GM12878 (cell line): ENCODE results near the gene AGPAT2. TPM values are rescaled to one million over a fixed set of nuclear protein-coding genes. Genes with fewer than 3 reads are reported as not detected.

Source experiments
- ATAC-seq: fragments of 200-7000 bp; cut with Tn5 transposase; 3 replicates; pipeline ENCODE4 v1.9.1; 2020; ENCODE audit warnings: mild to moderate bottlenecking, moderate library complexity
- BruUV-seq: library from RNA; stranded (reverse); fragments of 400-500 nt; replicated peaks from 2 replicates; lab custom pipeline; 2021; lab: Mats Ljungman, UMichigan
- CTCF ChIA-PET: fragments of 300-600 bp; sonication (Branson Sonifier 250); formaldehyde crosslinking; extraction: SDS; loops from one replicate; lab custom pipeline; 2021; ENCODE audit warnings: inconsistent platforms; lab: Yijun Ruan, JAX
- POLR2A ChIA-PET: fragments of 350-600 bp; formaldehyde crosslinking; extraction: SDS; loops from one replicate; lab custom pipeline; 2021; ENCODE audit warnings: inconsistent platforms; lab: Charles Lee
- RAD21 ChIA-PET: fragments of 300-600 bp; sonication (Branson Sonifier 250); formaldehyde crosslinking; loops from one replicate; lab custom pipeline; 2023; ENCODE audit warnings: antibody characterized with exemption; ENCODE audit not compliant: unreplicated experiment; lab: Charles Lee
- SMC1A ChIA-PET: fragments of 300-600 bp; sonication (Branson Sonifier 250); formaldehyde crosslinking; loops from one replicate; lab custom pipeline; 2023; ENCODE audit not compliant: unreplicated experiment, uncharacterized antibody; lab: Charles Lee
- DNase-seq: peaks from one replicate; pipeline ENCODE4 v3.0.0-alpha.2; 2011; ENCODE audit warnings: low read depth, low spot score
- FAIRE-seq: peaks from 3 replicates; lab custom pipeline; 2011; peaks lifted over from hg19 to GRCh38; lab: Jason Lieb, UNC
- H2AFZ ChIP-seq: 2 replicates; pipeline ENCODE4 v1.6.0; 2011; ENCODE audit warnings: low read depth, low read length, control low read depth; ENCODE audit not compliant: control insufficient read depth
- H3K27ac ChIP-seq: 2 replicates; pipeline ENCODE4 v1.5.1; 2011; ENCODE audit warnings: control low read depth; ENCODE audit not compliant: control insufficient read depth, insufficient read depth
- H3K27me3 ChIP-seq, 2 experiments: replicated peaks in 1 of 2; 2 replicates each; pipeline versions ENCODE4 v1.6.0 to v1.6.1; 2011; ENCODE audit warnings: low read length in 1 of 2; ENCODE audit not compliant: control insufficient read depth in 2 of 2, insufficient read depth in 2 of 2
- H3K36me3 ChIP-seq, 2 experiments: 2 replicates each; pipeline ENCODE4 v1.5.1; 2011; ENCODE audit warnings: low read length in 1 of 2; ENCODE audit not compliant: control insufficient read depth in 2 of 2, insufficient read depth in 2 of 2
- H3K4me1 ChIP-seq: 2 replicates; pipeline ENCODE4 v1.6.1; 2011; ENCODE audit warnings: mild to moderate bottlenecking, low read length, moderate library complexity, mixed read lengths; ENCODE audit not compliant: control insufficient read depth, insufficient read depth
- H3K4me2 ChIP-seq: 2 replicates; pipeline ENCODE4 v1.6.0; 2011; ENCODE audit warnings: control low read depth; ENCODE audit not compliant: control insufficient read depth, insufficient read depth
- H3K4me3 ChIP-seq: fragments of 200-600 bp; sonication (generic); 2 replicates; pipeline ENCODE4 v1.5.1; 2016
- H3K79me2 ChIP-seq: 2 replicates; pipeline ENCODE4 v1.6.0; 2011; ENCODE audit warnings: low read length; ENCODE audit not compliant: control insufficient read depth, insufficient read depth
- H3K9ac ChIP-seq: 2 replicates; pipeline ENCODE4 v1.8.0; 2011; ENCODE audit warnings: low read length, control low read depth, mixed read lengths; ENCODE audit not compliant: control insufficient read depth, insufficient read depth
- H3K9me3 ChIP-seq: replicated peaks from 3 replicates; pipeline ENCODE4 v1.5.1; 2011; ENCODE audit warnings: mild to moderate bottlenecking, low read length; ENCODE audit not compliant: control insufficient read depth, insufficient read depth
- H4K20me1 ChIP-seq: 2 replicates; pipeline ENCODE4 v1.6.0; 2011; ENCODE audit not compliant: control insufficient read depth, insufficient read depth
- BHLHE40 ChIP-seq, 2 experiments: fragments of 450-650 bp in 1 of 2; IDR thresholded peaks; 2 replicates each; pipeline ENCODE4 v1.6.1; 2011 to 2017; ENCODE audit warnings: low read depth in 2 of 2, borderline replicate concordance in 1 of 2, improper control_type of control experiment in 1 of 2, low read length in 1 of 2, mild to moderate bottlenecking in 1 of 2
- IKZF1 ChIP-seq: fragments of 450-650 bp; conservative IDR thresholded peaks from 2 replicates; pipeline ENCODE4 v1.6.1; 2017; ENCODE audit warnings: antibody characterized with exemption, mild to moderate bottlenecking
- MEF2B ChIP-seq: fragments of 450-650 bp; IDR thresholded peaks from 2 replicates; pipeline ENCODE4 v1.6.1; 2018; ENCODE audit warnings: mild to moderate bottlenecking, moderate library complexity; ENCODE audit not compliant: partially characterized antibody, poor library complexity, severe bottlenecking
- MTA2 ChIP-seq: fragments of 450-650 bp; IDR thresholded peaks from 2 replicates; pipeline ENCODE4 v1.6.1; 2016; ENCODE audit warnings: low read depth, mild to moderate bottlenecking, moderate library complexity
- NBN ChIP-seq: fragments of 450-650 bp; IDR thresholded peaks from 2 replicates; pipeline ENCODE4 v1.6.1; 2016
- NR2F1 ChIP-seq: fragments of 450-650 bp; conservative IDR thresholded peaks from 2 replicates; pipeline ENCODE4 v1.6.1; 2017; ENCODE audit warnings: mild to moderate bottlenecking
- POLR2AphosphoS2 ChIP-seq: IDR thresholded peaks from 2 replicates; pipeline ENCODE4 v1.6.1; 2011; ENCODE audit warnings: low read depth, mild to moderate bottlenecking, low read length, improper control_type of control experiment, moderate library complexity
- SREBF1 ChIP-seq: IDR thresholded peaks from 2 replicates; pipeline ENCODE4 v1.6.1; 2012; ENCODE audit warnings: mild to moderate bottlenecking, low read length
- WGBS: methylation state at CpG from one replicate; pipeline ENCODE4 v1.1.6; 2016; ENCODE audit warnings: low lambda C conversion rate; ENCODE audit not compliant: insufficient replicate concordance, insufficient coverage; ENCODE audit errors: missing lambda C conversion rate; 5-methylcytosine and 5-hydroxymethylcytosine counted together
- in situ Hi-C: fragments of 300-500 bp; cut with MboI; formaldehyde crosslinking; loops from 9 replicates; pipeline ENCODE4 v1.14.3; 2018; ENCODE audit warnings: mixed read lengths
- intact Hi-C: fragments of 100-400 bp; cut with micrococcal nuclease; formaldehyde crosslinking; loops from one replicate; pipeline ENCODE4 v1.14.2; 2022; ENCODE audit not compliant: unreplicated experiment
- polyA plus RNA-seq, 11 experiments: library from polyadenylated mRNA; depleted of rRNA in 4 of 11; unstranded in 6 of 11; stranded (reverse) in 5 of 11; fragments of >200 nt; fragmentation: Nextera tagmentation in 4 of 11; fragmentation: Illumina TruSeq in 1 of 11; extraction: Ambion mirVana in 4 of 11; extraction: Trizol in 1 of 11; gene quantifications; 1 replicate in 1 of 11; 2 replicates in 10 of 11; pipeline versions ENCODE4 v1.2.1 to v1.2.3, GENCODE V29; 2011 to 2016; ENCODE audit warnings: inconsistent platforms in 2 of 11, missing spikeins in 2 of 11, low read depth in 1 of 11
- total RNA-seq, 4 experiments: library from RNA; depleted of rRNA in 3 of 4; stranded (reverse); fragments of >200 nt in 3 of 4; fragmentation: Illumina TruSeq in 1 of 4; extraction: Trizol in 1 of 4; gene quantifications; 2 replicates each; pipeline versions ENCODE4 v1.2.1 to v1.2.3, GENCODE V29; 2013 to 2021
- TF ChIP-seq, protein P1 (sequence below): fragments of 450-650 bp; IDR thresholded peaks from 2 replicates; pipeline ENCODE4 v1.6.1; 2017; ENCODE audit warnings: borderline replicate concordance
- TF ChIP-seq, protein P2 (sequence below): fragments of 450-650 bp; IDR thresholded peaks from 2 replicates; pipeline ENCODE4 v1.6.1; 2017; ENCODE audit warnings: mild to moderate bottlenecking, moderate library complexity

The AGPAT2 gene
- total and polyA plus RNA-seq, 10 of the 15 experiments (the other 5 are each of a cell fraction or from before 2014, with no cell fraction given), result 0.10 to 28.5 (median 18.2) TPM

DNA sequence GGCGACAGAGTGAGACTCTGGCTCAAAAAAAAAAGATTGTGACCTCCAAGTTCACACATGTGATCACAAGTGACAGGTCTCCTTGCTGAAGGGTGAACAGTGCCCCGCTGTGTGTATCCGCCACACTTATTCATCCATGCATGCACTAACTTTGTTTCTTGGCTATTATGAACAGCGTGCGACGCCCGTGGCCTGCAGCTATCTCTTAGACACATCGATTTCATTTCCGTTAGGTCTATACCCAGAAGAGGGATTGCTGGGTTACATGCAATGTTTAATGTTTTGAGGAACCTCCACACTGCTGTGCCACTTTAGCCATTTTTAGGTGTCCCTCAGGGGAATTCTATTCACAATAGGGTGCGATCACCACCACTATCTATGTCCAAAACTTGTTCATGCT, 36.6 kb downstream of the AGPAT2 start:
- SMC1A ChIA-PET, result interaction anchor here (0.6 kb wide), 1 partner anchor 146 kb away, joined by 3 read pairs; the partner anchor contains the start of gene CCDC183
- RAD21 ChIA-PET, result interaction anchor here (0.6 kb wide), 1 partner anchor 396 kb away, joined by 3 read pairs; no protein-coding TSS in a partner anchor
- intact Hi-C loops, result no loop called here
- Histone ChIP-seq H3K4me3 (no peak overlapping the region), H2AFZ (no peak overlapping the region), H3K79me2 (no peaks in the 10 kb centered on the region), H3K4me1 (no peaks in the 10 kb centered on the region; the same call in 1 of the 2 replicates), H3K36me3 (no peaks in the 10 kb centered on the region), H3K27me3 (peaks cover 1 to 5% of the 10 kb centered on the region in 2 experiments; a peak in 3 of 4 replicates), H3K9me3 (no peaks in the 10 kb centered on the region), H3K27ac (no peak overlapping the region), H3K4me2 (no peak overlapping the region), H3K9ac (no peak overlapping the region), H4K20me1 (no peaks in the 10 kb centered on the region)
- FAIRE-seq, result no peak
- in situ Hi-C loops, result no loop called here
- DNase-seq, result peak; percentile 55
- no TSS peak for BruUV-seq
- POLR2A ChIA-PET, result interaction anchor here (0.6 to 0.9 kb wide), 3 partner anchors 10 to 217 kb away, joined by 3 to 5 read pairs (median 4); no protein-coding TSS in a partner anchor
- TF ChIP-seq NR2F1 (peak; percentile 53), MEF2B (peak; percentile 86), MTA2 (0 out of 2 replicates have a peak, but pooled peaks have one; percentile 15), SREBF1 (no peak), BHLHE40 (IDR thresholded peaks at IDR 0.05; ENCODE audit: borderline replicate concordance in 1 of 2, low read depth in 2 of 2, low read length in 1 of 2) (peak in 1 of 2 experiments; percentile 53; a peak in 2 of 4 replicates), IKZF1 (0 out of 2 replicates have a peak, but pooled peaks have one; percentile 17), NBN (0 out of 2 replicates have a peak, but pooled peaks have one; percentile 39), POLR2AphosphoS2 (no peak)
- TF ChIP-seq, protein P1, sequence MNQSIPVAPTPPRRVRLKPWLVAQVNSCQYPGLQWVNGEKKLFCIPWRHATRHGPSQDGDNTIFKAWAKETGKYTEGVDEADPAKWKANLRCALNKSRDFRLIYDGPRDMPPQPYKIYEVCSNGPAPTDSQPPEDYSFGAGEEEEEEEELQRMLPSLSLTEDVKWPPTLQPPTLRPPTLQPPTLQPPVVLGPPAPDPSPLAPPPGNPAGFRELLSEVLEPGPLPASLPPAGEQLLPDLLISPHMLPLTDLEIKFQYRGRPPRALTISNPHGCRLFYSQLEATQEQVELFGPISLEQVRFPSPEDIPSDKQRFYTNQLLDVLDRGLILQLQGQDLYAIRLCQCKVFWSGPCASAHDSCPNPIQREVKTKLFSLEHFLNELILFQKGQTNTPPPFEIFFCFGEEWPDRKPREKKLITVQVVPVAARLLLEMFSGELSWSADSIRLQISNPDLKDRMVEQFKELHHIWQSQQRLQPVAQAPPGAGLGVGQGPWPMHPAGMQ, result no peak
- TF ChIP-seq, protein P2, sequence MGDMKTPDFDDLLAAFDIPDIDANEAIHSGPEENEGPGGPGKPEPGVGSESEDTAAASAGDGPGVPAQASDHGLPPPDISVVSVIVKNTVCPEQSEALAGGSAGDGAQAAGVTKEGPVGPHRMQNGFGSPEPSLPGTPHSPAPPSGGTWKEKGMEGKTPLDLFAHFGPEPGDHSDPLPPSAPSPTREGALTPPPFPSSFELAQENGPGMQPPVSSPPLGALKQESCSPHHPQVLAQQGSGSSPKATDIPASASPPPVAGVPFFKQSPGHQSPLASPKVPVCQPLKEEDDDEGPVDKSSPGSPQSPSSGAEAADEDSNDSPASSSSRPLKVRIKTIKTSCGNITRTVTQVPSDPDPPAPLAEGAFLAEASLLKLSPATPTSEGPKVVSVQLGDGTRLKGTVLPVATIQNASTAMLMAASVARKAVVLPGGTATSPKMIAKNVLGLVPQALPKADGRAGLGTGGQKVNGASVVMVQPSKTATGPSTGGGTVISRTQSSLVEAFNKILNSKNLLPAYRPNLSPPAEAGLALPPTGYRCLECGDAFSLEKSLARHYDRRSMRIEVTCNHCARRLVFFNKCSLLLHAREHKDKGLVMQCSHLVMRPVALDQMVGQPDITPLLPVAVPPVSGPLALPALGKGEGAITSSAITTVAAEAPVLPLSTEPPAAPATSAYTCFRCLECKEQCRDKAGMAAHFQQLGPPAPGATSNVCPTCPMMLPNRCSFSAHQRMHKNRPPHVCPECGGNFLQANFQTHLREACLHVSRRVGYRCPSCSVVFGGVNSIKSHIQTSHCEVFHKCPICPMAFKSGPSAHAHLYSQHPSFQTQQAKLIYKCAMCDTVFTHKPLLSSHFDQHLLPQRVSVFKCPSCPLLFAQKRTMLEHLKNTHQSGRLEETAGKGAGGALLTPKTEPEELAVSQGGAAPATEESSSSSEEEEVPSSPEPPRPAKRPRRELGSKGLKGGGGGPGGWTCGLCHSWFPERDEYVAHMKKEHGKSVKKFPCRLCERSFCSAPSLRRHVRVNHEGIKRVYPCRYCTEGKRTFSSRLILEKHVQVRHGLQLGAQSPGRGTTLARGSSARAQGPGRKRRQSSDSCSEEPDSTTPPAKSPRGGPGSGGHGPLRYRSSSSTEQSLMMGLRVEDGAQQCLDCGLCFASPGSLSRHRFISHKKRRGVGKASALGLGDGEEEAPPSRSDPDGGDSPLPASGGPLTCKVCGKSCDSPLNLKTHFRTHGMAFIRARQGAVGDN, result peak; percentile 69; the same call in 1 of the 2 replicates
- WGBS, result 25% methylated on average over 10 of the region's 10 CpGs
- peak; percentile 64 for ATAC-seq
- CTCF ChIA-PET, result interaction anchor here (1.0 kb wide), 3 partner anchors 13 to 163 kb away, joined by 3 read pairs; no protein-coding TSS in a partner anchor
